GM12873 (cell line): ENCODE data around the gene LRMDA.

ENCODE experiments used
- CTCF ChIP-seq: IDR thresholded peaks from 2 replicates; pipeline ENCODE4 v1.5.1; 2012; ENCODE audit warnings: low read depth, mild to moderate bottlenecking, moderate library complexity, low read length, control low read depth; ENCODE audit not compliant: insufficient read depth; ENCODE audit errors: missing control alignments

Gene LRMDA

DNA sequence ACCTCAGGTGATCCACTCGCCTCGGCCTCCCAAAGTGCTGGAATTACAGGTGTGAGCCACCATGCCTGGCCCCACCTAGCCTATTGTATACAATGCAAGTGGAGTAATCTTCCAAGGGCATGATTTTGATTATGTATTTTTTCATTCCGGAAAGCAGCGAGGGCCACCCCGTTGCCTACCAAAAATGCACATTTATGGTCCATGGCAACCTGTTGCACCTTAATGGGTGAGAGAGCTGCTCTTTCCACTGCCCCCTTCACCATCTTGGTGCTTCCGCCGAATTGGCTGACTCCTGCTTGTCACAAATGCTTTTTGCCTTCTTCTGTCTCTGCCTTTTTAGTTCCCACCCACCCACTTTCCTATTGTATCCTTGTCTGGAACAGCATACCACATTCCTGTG is 699.5 kb downstream of the LRMDA start:
- TF ChIP-seq CTCF, result no peak

- no peak for TF ChIP-seq CTCF
Measured at GRCh38 chr10:76133597-76134255, 702.3 kb downstream of the LRMDA start.

GRCh38 chr10:76136961-76137360 is 705.5 kb downstream of the LRMDA start:
- no peak for TF ChIP-seq CTCF

DNA sequence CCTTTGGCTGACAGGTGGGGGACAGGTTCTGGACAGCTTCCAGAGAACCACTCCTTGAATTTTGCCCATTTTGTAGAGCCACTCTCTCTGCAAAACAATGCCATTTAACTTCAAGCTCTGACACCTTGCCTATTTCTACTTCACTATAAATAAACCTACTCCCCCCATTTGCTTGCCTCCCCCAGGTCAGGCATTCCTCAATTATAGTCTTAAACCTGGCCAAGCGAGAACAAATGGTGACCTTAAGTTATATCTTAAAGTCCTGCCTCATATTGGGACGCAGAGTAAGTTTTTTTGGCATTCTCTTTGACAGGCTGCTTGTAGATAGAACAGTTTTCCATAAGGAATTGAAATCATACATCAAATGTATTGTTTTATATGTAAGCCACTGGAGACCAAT is 706.9 kb downstream of the LRMDA start:
- no peak for TF ChIP-seq CTCF

- no peak for TF ChIP-seq CTCF
Measured at GRCh38 chr10:76138906-76139305, 707.5 kb downstream of the LRMDA start.

DNA sequence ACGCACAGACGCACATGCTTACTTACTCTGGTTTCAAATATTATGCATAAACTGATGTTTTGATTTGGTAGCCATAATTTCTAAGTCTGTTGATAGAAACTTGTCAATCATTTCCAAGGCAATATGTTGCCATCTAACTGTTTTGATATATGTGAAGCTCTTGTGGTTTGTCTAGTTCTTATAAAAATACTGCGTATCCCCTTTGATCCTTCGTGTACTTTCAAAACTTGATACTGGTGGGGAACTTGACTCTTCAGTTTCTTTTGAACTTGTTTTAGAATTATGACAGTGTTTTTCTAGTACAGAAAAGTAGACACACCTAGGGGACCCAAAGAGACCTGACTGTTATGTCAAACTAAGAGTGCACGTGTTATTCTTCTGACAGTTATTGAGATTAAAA is 708.0 kb downstream of the LRMDA start:
- no peak for TF ChIP-seq CTCF

DNA sequence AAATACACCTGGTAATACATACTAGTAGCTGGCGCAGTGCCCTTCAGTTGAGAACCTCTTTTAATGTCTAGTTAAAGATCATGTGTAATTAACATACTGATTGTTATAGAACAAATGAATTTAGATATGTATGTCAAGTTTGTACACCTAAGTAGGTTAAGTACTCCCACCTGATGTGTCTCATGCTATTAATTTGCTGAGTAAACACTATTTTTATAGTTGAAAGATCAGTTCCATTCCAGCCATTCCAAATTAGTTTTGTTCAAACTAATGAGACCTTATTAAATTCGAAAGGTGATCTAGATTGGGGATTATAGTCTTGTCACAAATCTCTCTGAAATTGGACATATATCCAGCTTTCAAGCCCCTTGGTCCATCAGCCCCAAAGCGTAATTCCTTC is 710.0 kb downstream of the LRMDA start:
- TF ChIP-seq CTCF, result no peak

DNA sequence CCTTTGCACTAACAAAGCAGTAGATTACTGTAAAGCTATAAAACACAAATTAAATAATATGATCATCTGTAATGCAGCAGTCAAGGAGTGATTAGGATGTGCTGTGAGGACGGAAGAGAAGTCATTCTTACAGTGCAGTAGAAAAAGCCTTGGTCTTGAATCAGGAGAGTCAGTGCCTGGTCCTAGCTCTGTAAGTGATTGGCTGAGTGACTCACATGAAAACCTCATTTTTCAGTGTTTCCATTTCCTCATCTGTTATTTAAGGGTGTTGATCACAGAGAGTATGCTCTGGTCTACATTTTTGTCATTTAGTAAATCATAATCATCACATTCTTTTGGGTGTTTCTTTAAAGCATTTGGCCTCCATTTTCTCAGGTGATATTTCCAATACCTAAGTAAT is 717.8 kb downstream of the LRMDA start:
- no peak for TF ChIP-seq CTCF
